CD4-positive, alpha-beta memory T cell (primary cell): ENCODE results near the gene CERS2. TPM values are rescaled to one million over a fixed set of nuclear protein-coding genes. Genes with fewer than 3 reads are reported as not detected.
A peak's percentile ranks its signal among the peaks of the same experiment; 100 is the strongest.

Experiments
- CTCF ChIA-PET: fragments of 350-600 bp; sonication (Branson Sonifier 250); formaldehyde crosslinking; loops from one replicate; lab custom pipeline; 2021; ENCODE audit warnings: inconsistent platforms; ENCODE audit not compliant: partially characterized antibody; lab: Charles Lee
- POLR2A ChIA-PET: fragments of 350-600 bp; sonication (Branson Sonifier 250); formaldehyde crosslinking; loops from one replicate; lab custom pipeline; 2021; ENCODE audit not compliant: partially characterized antibody; lab: Charles Lee
- DNase-seq, 5 donors: peaks; one replicate each; pipeline versions ENCODE4 v3.0.0 to v3.0.0-alpha.2; 2020 to 2022; ENCODE audit warnings: mixed read lengths in 1 of 5
- H3K27ac ChIP-seq: one replicate; pipeline ENCODE4 v1.7.0; 2013; ENCODE audit warnings: low read depth, low read length
- H3K27me3 ChIP-seq: 2 replicates; pipeline ENCODE4 v1.7.0; 2013; ENCODE audit warnings: mild to moderate bottlenecking, low read length, moderate library complexity; ENCODE audit not compliant: insufficient read depth
- H3K36me3 ChIP-seq: 2 replicates; pipeline ENCODE4 v1.7.0; 2013; ENCODE audit warnings: mild to moderate bottlenecking, low read length, moderate library complexity; ENCODE audit not compliant: insufficient read depth
- H3K4me1 ChIP-seq: 2 replicates; pipeline ENCODE4 v1.7.0; 2013; ENCODE audit warnings: mild to moderate bottlenecking, low read length, moderate library complexity; ENCODE audit not compliant: insufficient read depth
- H3K4me3 ChIP-seq, 2 donors: one replicate each; pipeline ENCODE4 v1.7.0; 2013; ENCODE audit warnings: low read length in 2 of 2, mild to moderate bottlenecking in 1 of 2
- H3K9me3 ChIP-seq, 2 donors: one replicate each; pipeline ENCODE4 v1.7.0; 2013; ENCODE audit warnings: low read length in 2 of 2, control low read depth in 1 of 2; ENCODE audit not compliant: control insufficient read depth in 1 of 2
- H3K27ac Mint-ChIP-seq, 7 donors: one replicate each; pipeline ENCODE4 v1.8.0; 2020 to 2021; ENCODE audit warnings: mixed read lengths in 7 of 7, mild to moderate bottlenecking in 6 of 7, inconsistent platforms in 3 of 7, moderate library complexity in 3 of 7
- H3K27me3 Mint-ChIP-seq, 2 donors: one replicate each; pipeline ENCODE4 v1.8.0; 2020 to 2021; ENCODE audit warnings: mixed read lengths in 2 of 2
- H3K36me3 Mint-ChIP-seq, 2 donors: one replicate each; pipeline ENCODE4 v1.8.0; 2020 to 2021; ENCODE audit warnings: mixed read lengths in 2 of 2, inconsistent platforms in 1 of 2, mild to moderate bottlenecking in 1 of 2
- H3K4me1 Mint-ChIP-seq, 4 donors: one replicate each; pipeline ENCODE4 v1.8.0; 2020 to 2021; ENCODE audit warnings: mixed read lengths in 4 of 4, mild to moderate bottlenecking in 1 of 4
- H3K4me3 Mint-ChIP-seq, 8 donors: one replicate each; pipeline ENCODE4 v1.8.0; 2020 to 2021; ENCODE audit warnings: mixed read lengths in 8 of 8, mild to moderate bottlenecking in 7 of 8, moderate library complexity in 6 of 8, inconsistent platforms in 3 of 8
- H3K9me3 Mint-ChIP-seq, 8 donors: one replicate each; pipeline ENCODE4 v1.8.0; 2020 to 2021; ENCODE audit warnings: mixed read lengths in 8 of 8, mild to moderate bottlenecking in 5 of 8, inconsistent platforms in 3 of 8, moderate library complexity in 1 of 8
- intact Hi-C: fragments of 100-400 bp; cut with micrococcal nuclease; formaldehyde crosslinking; loops from one replicate; pipeline ENCODE4 v1.15.1; 2023
- polyA plus RNA-seq, 2 donors: library from polyadenylated mRNA; unstranded; fragments of 300-500 nt; fragmentation: Illumina TruSeq; gene quantifications; one replicate each; pipeline ENCODE4 v1.2.3, GENCODE V29; 2021
- total RNA-seq, 2 experiments: library from RNA; stranded (reverse); gene quantifications; one replicate each; pipeline ENCODE4 v1.2.3, GENCODE V29; 2021

The CERS2 gene
- total and polyA plus RNA-seq, 4 experiments from 2014 or later, result 145 to 206 (median 166) TPM

GRCh38 chr1:150972417-150972940, 2.2 kb downstream of the CERS2 start:
- DNase-seq, result no peak
- Mint-ChIP-seq H3K4me1 (peaks cover 43 to 65% (median 51%) of the 10 kb centered on the region in 4 donors), H3K4me3 (peak overlapping the region; percentile 86 to 95 (median 89)), H3K27me3 (no peaks in the 10 kb centered on the region), H3K27ac (peak overlapping the region; percentile 91 to 95 (median 92)), H3K36me3 (peaks cover 13 to 29% of the 10 kb centered on the region in 2 donors), H3K9me3 (peaks cover 0 to 1% (median 0%) of the 10 kb centered on the region in 8 donors)
- Histone ChIP-seq H3K27ac (peak overlapping the region; percentile 84), H3K9me3 (no peaks in the 10 kb centered on the region), H3K4me3 (peak overlapping the region in 1 of 2 donors; percentile 78), H3K4me1 (peaks cover 60% of the 10 kb centered on the region), H3K36me3 (peaks cover 14% of the 10 kb centered on the region), H3K27me3 (no peaks in the 10 kb centered on the region)
- intact Hi-C loops, result loop anchor here (10.0 kb wide), 1 partner anchor 508 kb away; no protein-coding TSS in a partner anchor
- CTCF ChIA-PET, result no interaction called here
- POLR2A ChIA-PET, result interaction anchor here (0.6 kb wide), 1 partner anchor 38 kb away, joined by 4 read pairs; no protein-coding TSS in a partner anchor

DNA sequence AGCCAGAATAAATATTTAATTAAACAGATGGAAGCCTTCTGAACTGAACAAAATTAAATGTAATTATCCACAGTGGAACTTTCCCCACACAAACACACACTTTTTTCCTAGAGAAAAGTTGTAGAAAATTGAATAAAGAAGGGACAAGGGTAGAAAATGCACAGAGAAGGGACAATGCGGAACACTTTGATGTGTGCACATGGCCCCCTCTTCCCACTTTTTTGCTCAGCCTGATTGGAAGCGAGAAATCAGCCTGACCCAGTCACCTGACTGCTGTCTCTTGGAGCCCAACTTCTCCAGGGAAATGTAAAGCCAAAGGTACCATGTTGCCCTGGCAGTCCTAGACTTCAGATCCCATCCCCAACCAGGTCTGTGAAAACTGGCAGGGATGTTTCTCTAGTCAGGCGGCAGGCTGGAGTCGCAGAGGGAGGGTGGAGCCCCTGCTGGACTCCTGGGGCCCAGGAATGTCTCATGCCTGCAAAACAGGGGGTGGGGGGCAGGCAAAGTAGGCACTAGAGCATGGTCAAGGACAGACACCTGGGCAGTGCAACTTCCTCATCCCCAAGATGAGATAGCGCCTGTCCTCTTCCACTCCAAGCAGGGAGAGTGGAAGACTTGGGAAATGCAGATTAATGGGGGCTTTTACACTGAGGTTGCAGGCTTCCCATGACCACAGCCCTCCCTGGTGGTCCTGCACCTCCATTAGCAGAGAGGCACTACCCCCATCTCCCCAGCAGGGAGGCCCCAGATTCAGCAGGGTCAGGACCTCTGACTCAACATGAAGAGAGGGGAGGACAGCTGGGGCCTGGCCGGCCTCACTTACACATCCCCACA, 2.8 kb downstream of the CERS2 start:
- no peaks in the 10 kb centered on the region for H3K9me3 ChIP-seq
- intact Hi-C loops, result loop anchor here (10.0 kb wide), 1 partner anchor 507 kb away; no protein-coding TSS in a partner anchor
- H3K27ac ChIP-seq, result peak overlapping the region; percentile 84
- no peaks in the 10 kb centered on the region for H3K27me3 ChIP-seq
- H3K36me3 ChIP-seq, result peaks cover 21% of the 10 kb centered on the region
- Mint-ChIP-seq H3K27ac (peak overlapping the region; percentile 91 to 95 (median 92)), H3K27me3 (no peaks in the 10 kb centered on the region), H3K36me3 (peaks cover 17 to 36% of the 10 kb centered on the region in 2 donors), H3K4me3 (peak overlapping the region in 7 of 8 donors; percentile 58 to 95 (median 89)), H3K9me3 (peaks cover 0 to 1% (median 0%) of the 10 kb centered on the region in 8 donors), H3K4me1 (peaks cover 36 to 58% (median 45%) of the 10 kb centered on the region in 4 donors)
- ChIA-PET CTCF (interaction anchor here (1.8 to 3.0 kb wide), 3 partner anchors 9 to 50 kb away, joined by 6 to 26 read pairs (median 11); partner anchors contain the start of gene ANXA9), POLR2A (interaction anchor here (0.6 to 1.0 kb wide), 2 partner anchors 38 to 45 kb away, joined by 3 to 4 read pairs; no protein-coding TSS in a partner anchor)
- H3K4me3 ChIP-seq, result no peak overlapping the region
- no peak for DNase-seq
- peaks cover 53% of the 10 kb centered on the region for H3K4me1 ChIP-seq

DNA sequence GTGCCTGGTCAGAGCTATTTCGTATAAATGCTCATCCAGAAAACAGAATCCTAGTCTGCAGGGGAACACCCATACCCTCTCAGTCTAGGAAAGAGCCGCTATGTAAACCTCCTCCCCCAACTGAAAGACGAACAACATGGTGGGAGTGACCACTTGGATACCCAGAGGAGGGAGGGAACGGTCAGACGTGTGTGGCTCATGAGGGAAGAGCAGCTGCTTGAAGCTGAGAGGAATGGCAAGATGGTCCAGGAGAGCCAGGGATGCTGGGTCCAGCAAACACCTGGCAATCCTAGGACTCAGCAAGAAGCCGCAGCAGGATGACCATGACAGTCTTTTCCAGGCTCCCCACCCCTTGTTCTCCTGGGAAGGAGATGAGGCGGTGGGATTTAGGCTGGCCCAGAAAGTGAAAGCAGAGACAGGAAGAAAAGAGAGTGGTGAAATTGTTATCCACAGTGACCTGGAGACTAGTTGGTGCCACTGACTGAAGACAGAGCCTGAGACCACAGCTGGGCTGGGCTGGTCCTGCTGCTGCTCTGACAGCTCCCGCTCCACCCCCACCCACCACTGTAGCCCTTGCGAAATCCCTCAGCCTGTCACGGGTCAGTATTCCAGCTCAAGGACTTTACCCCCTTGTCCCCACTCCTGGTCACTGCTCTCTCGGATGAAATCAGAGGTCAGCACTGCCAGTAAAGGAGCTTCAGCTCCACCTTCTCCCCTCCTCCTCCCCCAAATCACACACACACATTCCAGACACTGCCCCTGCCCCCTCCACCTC, 3.6 kb downstream of the CERS2 start:
- CTCF ChIA-PET, result interaction anchor here (1.8 to 3.0 kb wide), 3 partner anchors 9 to 49 kb away, joined by 6 to 26 read pairs (median 11); partner anchors contain the start of gene ANXA9
- Histone ChIP-seq H3K27me3 (no peaks in the 10 kb centered on the region), H3K9me3 (no peaks in the 10 kb centered on the region), H3K4me3 (no peak overlapping the region), H3K36me3 (peaks cover 29% of the 10 kb centered on the region), H3K4me1 (peaks cover 46% of the 10 kb centered on the region), H3K27ac (no peak overlapping the region)
- H3K36me3 Mint-ChIP-seq, result peaks cover 25 to 44% of the 10 kb centered on the region in 2 donors
- intact Hi-C loops, result loop anchor here (10.0 kb wide), 1 partner anchor 506 kb away; no protein-coding TSS in a partner anchor
- POLR2A ChIA-PET, result interaction anchor here (1.0 to 1.4 kb wide), 2 partner anchors 14 to 44 kb away, joined by 3 to 5 read pairs; no protein-coding TSS in a partner anchor
- peak overlapping the region; percentile 77 to 95 (median 92) for H3K27ac Mint-ChIP-seq
- no peak for DNase-seq
- peaks cover 0 to 1% (median 0%) of the 10 kb centered on the region in 8 donors for H3K9me3 Mint-ChIP-seq
- H3K27me3 Mint-ChIP-seq, result no peaks in the 10 kb centered on the region
- H3K4me1 Mint-ChIP-seq, result peaks cover 29 to 50% (median 39%) of the 10 kb centered on the region in 4 donors
- H3K4me3 Mint-ChIP-seq, result peak overlapping the region in 6 of 8 donors; percentile 35 to 95 (median 78)

- Histone ChIP-seq H3K4me3 (no peak overlapping the region), H3K9me3 (no peaks in the 10 kb centered on the region), H3K27me3 (no peaks in the 10 kb centered on the region), H3K27ac (no peak overlapping the region), H3K4me1 (peaks cover 37% of the 10 kb centered on the region), H3K36me3 (peaks cover 36% of the 10 kb centered on the region)
- intact Hi-C loops, result loop anchor here (10.0 kb wide), 1 partner anchor 505 kb away; no protein-coding TSS in a partner anchor
- CTCF ChIA-PET, result interaction anchor here (1.0 to 3.0 kb wide), 4 partner anchors 11 to 48 kb away, joined by 4 to 26 read pairs (median 8); partner anchors contain the start of gene ANXA9
- peaks cover 0 to 1% (median 0%) of the 10 kb centered on the region in 8 donors for H3K9me3 Mint-ChIP-seq
- no peak overlapping the region for H3K4me3 Mint-ChIP-seq
- POLR2A ChIA-PET, result interaction anchor here (1.4 kb wide), 1 partner anchor 12 kb away, joined by 5 read pairs; no protein-coding TSS in a partner anchor
- H3K4me1 Mint-ChIP-seq, result peaks cover 28 to 42% (median 33%) of the 10 kb centered on the region in 4 donors
- peak overlapping the region in 2 of 7 donors; percentile 47 to 95 for H3K27ac Mint-ChIP-seq
- peaks cover 28 to 52% of the 10 kb centered on the region in 2 donors for H3K36me3 Mint-ChIP-seq
- no peak for DNase-seq
- H3K27me3 Mint-ChIP-seq, result no peaks in the 10 kb centered on the region
Measured at GRCh38 chr1:150969626-150970025, 5.0 kb downstream of the CERS2 start.

DNA sequence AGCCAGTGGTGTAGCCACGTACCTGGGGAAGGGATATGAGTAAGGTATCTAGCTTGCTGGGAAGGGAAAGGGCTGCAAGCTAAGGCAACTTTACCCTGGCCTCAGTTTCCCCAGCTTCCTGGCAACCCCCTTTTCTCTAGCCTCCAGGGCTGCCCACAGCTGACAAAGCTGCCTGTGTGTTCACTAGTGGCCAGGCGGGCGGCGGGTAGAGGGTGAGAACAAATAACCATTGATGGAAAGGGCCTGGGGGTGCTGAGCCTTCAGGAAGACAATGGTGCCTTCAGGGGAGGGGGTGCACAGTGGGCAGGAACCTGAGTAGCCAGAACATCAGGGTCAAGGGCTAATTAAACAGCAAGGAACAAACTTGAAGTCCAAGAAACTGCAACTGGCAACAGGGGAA, 6.1 kb downstream of the CERS2 start:
- Mint-ChIP-seq H3K4me1 (peaks cover 28 to 38% (median 31%) of the 10 kb centered on the region in 4 donors), H3K9me3 (peaks cover 0 to 1% (median 0%) of the 10 kb centered on the region in 8 donors), H3K36me3 (peaks cover 36 to 60% of the 10 kb centered on the region in 2 donors), H3K27me3 (no peaks in the 10 kb centered on the region), H3K27ac (peak overlapping the region in 2 of 7 donors; percentile 22 to 34), H3K4me3 (no peak overlapping the region)
- peaks cover 42% of the 10 kb centered on the region for H3K36me3 ChIP-seq
- ChIA-PET CTCF (interaction anchor here (1.0 to 2.9 kb wide), 2 partner anchors 38 to 47 kb away, joined by 3 to 6 read pairs; partner anchors contain the start of gene MINDY1), POLR2A (interaction anchor here (0.9 to 1.0 kb wide), 2 partner anchors 9 to 11 kb away, joined by 3 to 4 read pairs; no protein-coding TSS in a partner anchor)
- no peak overlapping the region for H3K27ac ChIP-seq
- intact Hi-C loops, result no loop called here
- DNase-seq, result no peak
- H3K27me3 ChIP-seq, result no peaks in the 10 kb centered on the region
- H3K4me1 ChIP-seq, result peaks cover 35% of the 10 kb centered on the region
- no peaks in the 10 kb centered on the region for H3K9me3 ChIP-seq
- no peak overlapping the region for H3K4me3 ChIP-seq

- Histone ChIP-seq H3K4me3 (no peak overlapping the region), H3K4me1 (peaks cover 29% of the 10 kb centered on the region), H3K27ac (no peak overlapping the region), H3K9me3 (no peaks in the 10 kb centered on the region), H3K27me3 (no peaks in the 10 kb centered on the region), H3K36me3 (peaks cover 43% of the 10 kb centered on the region)
- peaks cover 0 to 1% (median 0%) of the 10 kb centered on the region in 8 donors for H3K9me3 Mint-ChIP-seq
- no peak for DNase-seq
- ChIA-PET CTCF (interaction anchor here (1.0 kb wide), 1 partner anchor 39 kb away, joined by 3 read pairs; the partner anchor contains the start of gene MINDY1), POLR2A (interaction anchor here (0.9 kb wide), 1 partner anchor 11 kb away, joined by 4 read pairs; no protein-coding TSS in a partner anchor)
- H3K27ac Mint-ChIP-seq, result peak overlapping the region in 4 of 7 donors; percentile 21 to 73 (median 42)
- peak overlapping the region in 1 of 8 donors; percentile 30 for H3K4me3 Mint-ChIP-seq
- intact Hi-C loops, result no loop called here
- H3K4me1 Mint-ChIP-seq, result peaks cover 23 to 33% (median 26%) of the 10 kb centered on the region in 4 donors
- peaks cover 41 to 62% of the 10 kb centered on the region in 2 donors for H3K36me3 Mint-ChIP-seq
- no peaks in the 10 kb centered on the region for H3K27me3 Mint-ChIP-seq
Measured at GRCh38 chr1:150967936-150968335, 6.7 kb downstream of the CERS2 start.
